Osteocyte (in vitro differentiated cells): ENCODE results near the gene BBX. TPM values are rescaled to one million over a fixed set of nuclear protein-coding genes. Genes with fewer than 3 reads are reported as not detected.

Experiments used
- DNase-seq: peaks from one replicate; pipeline ENCODE4 v3.0.0; 2021; ENCODE audit warnings: mixed read lengths; ENCODE audit not compliant: unreplicated experiment; ENCODE audit errors: extremely low spot score
- H3K27ac Mint-ChIP-seq: one replicate; pipeline ENCODE4 v1.8.0; 2021; ENCODE audit warnings: mild to moderate bottlenecking, mixed read lengths; ENCODE audit not compliant: unreplicated experiment
- H3K27me3 Mint-ChIP-seq: one replicate; pipeline ENCODE4 v1.8.0; 2021; ENCODE audit warnings: mixed read lengths; ENCODE audit not compliant: unreplicated experiment
- H3K36me3 Mint-ChIP-seq: one replicate; pipeline ENCODE4 v1.8.0; 2021; ENCODE audit warnings: mixed read lengths; ENCODE audit not compliant: unreplicated experiment
- H3K4me1 Mint-ChIP-seq: one replicate; pipeline ENCODE4 v1.8.0; 2021; ENCODE audit warnings: mixed read lengths; ENCODE audit not compliant: unreplicated experiment
- H3K4me3 Mint-ChIP-seq: one replicate; pipeline ENCODE4 v1.8.0; 2021; ENCODE audit warnings: mild to moderate bottlenecking, moderate library complexity, mixed read lengths; ENCODE audit not compliant: unreplicated experiment
- H3K9me3 Mint-ChIP-seq: one replicate; pipeline ENCODE4 v1.8.0; 2021; ENCODE audit warnings: mixed read lengths; ENCODE audit not compliant: unreplicated experiment
- total RNA-seq: library from RNA; stranded (reverse); gene quantifications from 2 replicates; pipeline ENCODE4 v1.2.1, GENCODE V29; 2021
- TF ChIP-seq, protein P1 (sequence below): fragments of 200-600 bp; sonication (generic); IDR thresholded peaks from 2 replicates; pipeline ENCODE4 v1.5.0; 2021; ENCODE audit warnings: antibody characterized with exemption, mild to moderate bottlenecking, moderate library complexity

Gene BBX
- total RNA-seq, 1 donor from 2014 or later = 92.2 TPM

DNA sequence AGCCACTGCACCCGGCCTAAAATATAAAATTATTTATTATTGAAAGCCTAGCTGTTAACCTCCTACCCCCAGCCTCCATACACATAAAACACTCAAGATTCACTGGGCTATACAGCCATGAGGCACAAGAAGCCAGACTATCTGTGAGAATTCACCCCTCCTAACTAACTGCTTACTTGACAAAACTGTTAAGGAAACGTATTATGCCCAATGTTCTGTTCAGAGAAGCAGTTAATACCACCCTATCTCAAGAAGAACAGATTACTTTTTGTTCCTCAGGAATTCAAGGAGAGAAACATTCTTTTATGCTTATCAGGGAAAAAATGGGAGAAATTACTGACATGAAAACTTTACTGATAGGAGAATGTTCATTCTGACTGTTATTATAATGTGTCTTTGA, 144.1 kb downstream of the BBX start:
- Mint-ChIP-seq H3K9me3 (no peaks in the 10 kb centered on the region), H3K27me3 (no peaks in the 10 kb centered on the region), H3K27ac (no peak overlapping the region), H3K36me3 (no peaks in the 10 kb centered on the region), H3K4me3 (no peak overlapping the region), H3K4me1 (peaks cover 35% of the 10 kb centered on the region)
- DNase-seq = no peak
- TF ChIP-seq, protein P1, sequence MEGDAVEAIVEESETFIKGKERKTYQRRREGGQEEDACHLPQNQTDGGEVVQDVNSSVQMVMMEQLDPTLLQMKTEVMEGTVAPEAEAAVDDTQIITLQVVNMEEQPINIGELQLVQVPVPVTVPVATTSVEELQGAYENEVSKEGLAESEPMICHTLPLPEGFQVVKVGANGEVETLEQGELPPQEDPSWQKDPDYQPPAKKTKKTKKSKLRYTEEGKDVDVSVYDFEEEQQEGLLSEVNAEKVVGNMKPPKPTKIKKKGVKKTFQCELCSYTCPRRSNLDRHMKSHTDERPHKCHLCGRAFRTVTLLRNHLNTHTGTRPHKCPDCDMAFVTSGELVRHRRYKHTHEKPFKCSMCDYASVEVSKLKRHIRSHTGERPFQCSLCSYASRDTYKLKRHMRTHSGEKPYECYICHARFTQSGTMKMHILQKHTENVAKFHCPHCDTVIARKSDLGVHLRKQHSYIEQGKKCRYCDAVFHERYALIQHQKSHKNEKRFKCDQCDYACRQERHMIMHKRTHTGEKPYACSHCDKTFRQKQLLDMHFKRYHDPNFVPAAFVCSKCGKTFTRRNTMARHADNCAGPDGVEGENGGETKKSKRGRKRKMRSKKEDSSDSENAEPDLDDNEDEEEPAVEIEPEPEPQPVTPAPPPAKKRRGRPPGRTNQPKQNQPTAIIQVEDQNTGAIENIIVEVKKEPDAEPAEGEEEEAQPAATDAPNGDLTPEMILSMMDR = no peak

DNA sequence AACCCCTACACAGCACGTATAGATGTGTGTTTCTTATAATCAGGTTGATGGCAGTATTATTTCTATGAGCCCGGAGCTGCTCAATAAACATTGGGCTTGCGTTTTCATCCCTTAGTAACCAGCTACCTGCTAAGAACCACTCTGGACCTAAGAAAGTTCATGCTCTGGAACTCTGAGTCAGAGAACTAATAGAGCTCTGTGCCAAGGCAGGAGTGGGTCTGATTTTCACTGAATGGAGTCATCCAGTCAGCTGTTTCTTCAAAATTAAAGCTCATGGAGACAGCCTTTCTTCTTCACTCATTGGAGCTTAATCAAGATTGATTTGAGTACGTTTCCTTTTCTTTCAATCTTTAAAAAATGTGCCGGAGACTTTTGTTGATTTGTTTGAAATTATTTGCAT, 145.7 kb downstream of the BBX start:
- peaks cover 22% of the 10 kb centered on the region for H3K4me1 Mint-ChIP-seq
- no peaks in the 10 kb centered on the region for H3K36me3 Mint-ChIP-seq
- no peaks in the 10 kb centered on the region for H3K27me3 Mint-ChIP-seq

DNA sequence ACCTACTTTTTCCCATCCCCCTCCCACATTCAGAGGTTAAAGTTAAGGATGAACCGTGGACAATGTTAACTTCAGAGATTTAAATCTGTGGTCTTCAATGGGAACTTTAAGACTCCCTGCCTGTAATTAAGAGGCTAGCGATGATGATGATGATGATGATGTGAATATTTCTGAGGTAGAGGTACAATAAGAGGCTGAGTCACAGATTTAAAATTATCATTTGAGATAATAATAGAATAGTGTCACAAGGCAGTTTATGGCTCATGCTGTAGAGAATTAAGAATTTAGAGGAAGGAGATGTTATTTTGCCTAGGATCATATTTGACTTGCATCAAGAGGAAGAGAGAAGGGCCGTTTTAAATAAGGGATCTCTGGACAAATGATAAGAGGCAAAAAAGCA, 146.2 kb downstream of the BBX start:
- no peak for DNase-seq
- TF ChIP-seq, protein P1 = no peak
- Mint-ChIP-seq H3K9me3 (no peaks in the 10 kb centered on the region), H3K4me3 (no peak overlapping the region), H3K27ac (no peak overlapping the region), H3K4me1 (peaks cover 17% of the 10 kb centered on the region), H3K36me3 (no peaks in the 10 kb centered on the region), H3K27me3 (no peaks in the 10 kb centered on the region)

More for the DNA sequence above, 145.7 kb downstream of the BBX start:
- H3K27ac Mint-ChIP-seq = no peak overlapping the region
- no peak overlapping the region for H3K4me3 Mint-ChIP-seq
- no peaks in the 10 kb centered on the region for H3K9me3 Mint-ChIP-seq
- DNase-seq = no peak
- TF ChIP-seq, protein P1 = no peak

DNA sequence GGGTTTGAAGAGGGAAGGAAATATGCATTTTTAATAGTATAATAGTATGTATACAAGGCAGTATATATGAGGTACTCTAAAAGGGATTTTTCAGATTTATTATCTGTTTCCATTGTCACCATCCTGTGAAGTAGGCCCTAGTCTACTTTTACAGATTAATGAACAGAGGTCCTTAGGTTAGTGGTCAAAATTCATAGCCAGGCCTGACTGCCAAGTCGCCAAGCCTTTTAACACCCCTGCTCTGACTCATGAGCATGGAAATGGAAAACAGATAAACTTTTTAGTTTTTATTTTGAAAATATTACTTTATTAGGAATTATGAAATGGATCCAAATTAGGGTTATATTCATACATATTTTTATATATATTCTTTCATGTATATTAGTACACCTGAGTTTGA, 146.9 kb downstream of the BBX start:
- Mint-ChIP-seq H3K4me1 (peaks cover 10% of the 10 kb centered on the region), H3K36me3 (no peaks in the 10 kb centered on the region), H3K27me3 (no peaks in the 10 kb centered on the region), H3K27ac (no peak overlapping the region), H3K4me3 (no peak overlapping the region), H3K9me3 (no peaks in the 10 kb centered on the region)
- TF ChIP-seq, protein P1 = no peak
- DNase-seq = no peak

DNA sequence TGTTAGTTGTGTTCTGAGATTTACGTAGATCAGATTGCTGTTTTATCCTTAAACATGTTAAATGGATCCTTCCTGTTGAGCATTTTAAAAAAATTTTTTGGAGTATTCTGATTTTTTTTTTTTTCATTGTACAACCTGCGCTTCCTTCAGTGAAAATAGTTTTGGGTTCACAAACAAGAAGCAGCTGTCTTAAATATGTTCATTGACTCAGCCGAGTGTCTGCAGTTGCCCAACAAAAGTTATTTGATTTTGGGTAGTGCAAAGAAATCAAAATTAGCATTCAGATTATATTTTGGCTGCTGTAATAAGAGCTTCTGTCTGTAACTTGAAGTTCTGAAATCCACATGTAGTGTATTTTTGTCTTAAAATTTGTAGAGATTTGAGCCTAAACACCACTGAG, 148.2 kb downstream of the BBX start:
- Mint-ChIP-seq H3K36me3 (no peaks in the 10 kb centered on the region), H3K4me3 (no peak overlapping the region), H3K27me3 (no peaks in the 10 kb centered on the region), H3K4me1 (no peaks in the 10 kb centered on the region), H3K9me3 (no peaks in the 10 kb centered on the region), H3K27ac (no peak overlapping the region)
- TF ChIP-seq, protein P1 = no peak
- DNase-seq = no peak
